BE2C (cell line): Measurements from ENCODE around the gene SERTAD4.

Experiments
- DNase-seq: peaks from one replicate; pipeline ENCODE4 v3.0.0-alpha.2; 2020
- H3K27me3 ChIP-seq: fragments of 250-450 bp; sonication (Bioruptor Pico); 2 replicates; pipeline ENCODE4 v1.5.1; 2020; ENCODE audit warnings: mild to moderate bottlenecking
- H3K36me3 ChIP-seq: fragments of 250-450 bp; sonication (Bioruptor Pico); 2 replicates; pipeline ENCODE4 v1.5.1; 2020; ENCODE audit warnings: mild to moderate bottlenecking
- H3K4me1 ChIP-seq: fragments of 250-450 bp; sonication (Bioruptor Pico); 2 replicates; pipeline ENCODE4 v1.5.1; 2020
- H3K4me3 ChIP-seq: 2 replicates; pipeline ENCODE4 v1.5.1; 2011; ENCODE audit warnings: low read depth, low read length
- H3K9me3 ChIP-seq: fragments of 250-450 bp; sonication (Bioruptor Pico); 2 replicates; pipeline ENCODE4 v1.5.1; 2020
- CTCF ChIP-seq: IDR thresholded peaks from 2 replicates; pipeline ENCODE4 v1.5.1; 2012; ENCODE audit warnings: mild to moderate bottlenecking, low read depth, low read length

Gene SERTAD4

GRCh38 chr1:210217482-210217881 is 15.1 kb upstream of the SERTAD4 start:
- TF ChIP-seq CTCF, result no peak
- H3K9me3 ChIP-seq, result no peaks in the 10 kb centered on the region
- no peak for DNase-seq
- H3K36me3 ChIP-seq, result no peaks in the 10 kb centered on the region
- H3K4me1 ChIP-seq, result no peaks in the 10 kb centered on the region
- H3K4me3 ChIP-seq, result no peak overlapping the region
- no peaks in the 10 kb centered on the region for H3K27me3 ChIP-seq

- no peaks in the 10 kb centered on the region for H3K9me3 ChIP-seq
- no peak overlapping the region for H3K4me3 ChIP-seq
- no peaks in the 10 kb centered on the region for H3K4me1 ChIP-seq
- no peak for DNase-seq
- no peak for TF ChIP-seq CTCF
- H3K36me3 ChIP-seq, result no peaks in the 10 kb centered on the region
- no peaks in the 10 kb centered on the region for H3K27me3 ChIP-seq
Measured at GRCh38 chr1:210218047-210218446, 14.5 kb upstream of the SERTAD4 start.

GRCh38 chr1:210222340-210223006 is 10.1 kb upstream of the SERTAD4 start:
- H3K4me3 ChIP-seq, result no peak overlapping the region
- H3K36me3 ChIP-seq, result no peaks in the 10 kb centered on the region
- H3K9me3 ChIP-seq, result no peaks in the 10 kb centered on the region
- H3K4me1 ChIP-seq, result no peaks in the 10 kb centered on the region
- no peak for DNase-seq
- TF ChIP-seq CTCF, result no peak
- no peaks in the 10 kb centered on the region for H3K27me3 ChIP-seq

DNA sequence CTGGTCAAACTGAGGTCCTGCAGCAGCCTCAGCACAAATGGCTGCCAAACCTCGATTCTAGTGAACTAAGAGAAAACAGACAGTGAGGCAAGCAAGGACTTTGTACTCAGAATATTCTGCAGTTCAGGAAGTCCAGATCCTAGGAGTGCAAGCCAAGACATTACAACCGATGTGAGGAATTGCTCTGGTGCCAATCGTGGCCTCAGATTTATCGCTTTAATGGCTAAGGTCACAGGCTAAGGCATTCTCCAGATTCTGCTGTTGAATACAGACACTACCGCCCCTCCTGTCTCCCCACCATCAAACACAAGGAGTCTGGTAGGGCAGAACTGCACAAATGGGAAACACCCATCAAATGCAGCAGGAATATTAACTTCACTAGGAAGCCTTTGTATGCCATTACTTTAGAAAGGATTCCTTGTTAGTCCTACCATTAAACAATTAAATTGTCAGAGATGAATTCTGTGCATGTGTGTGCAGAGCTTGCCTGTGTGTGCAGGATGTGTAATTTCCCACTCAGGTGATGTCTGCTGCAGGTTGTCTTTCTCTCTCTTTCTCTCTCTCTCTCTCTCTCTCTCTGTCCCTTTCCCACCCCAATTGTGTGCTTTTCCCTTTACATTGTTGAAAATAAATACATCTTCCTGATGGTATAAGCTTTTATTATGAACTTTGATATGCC is 9.2 kb upstream of the SERTAD4 start:
- Histone ChIP-seq H3K4me3 (no peak overlapping the region), H3K9me3 (no peaks in the 10 kb centered on the region), H3K4me1 (no peaks in the 10 kb centered on the region), H3K36me3 (no peaks in the 10 kb centered on the region), H3K27me3 (no peaks in the 10 kb centered on the region)
- DNase-seq, result no peak
- no peak for TF ChIP-seq CTCF

- Histone ChIP-seq H3K27me3 (no peaks in the 10 kb centered on the region), H3K4me3 (no peak overlapping the region), H3K4me1 (peaks cover 3% of the 10 kb centered on the region; the same call in 1 of the 2 replicates), H3K36me3 (no peaks in the 10 kb centered on the region), H3K9me3 (no peaks in the 10 kb centered on the region)
- TF ChIP-seq CTCF, result no peak
- no peak for DNase-seq
Measured at GRCh38 chr1:210228158-210228557, 4.4 kb upstream of the SERTAD4 start.

DNA sequence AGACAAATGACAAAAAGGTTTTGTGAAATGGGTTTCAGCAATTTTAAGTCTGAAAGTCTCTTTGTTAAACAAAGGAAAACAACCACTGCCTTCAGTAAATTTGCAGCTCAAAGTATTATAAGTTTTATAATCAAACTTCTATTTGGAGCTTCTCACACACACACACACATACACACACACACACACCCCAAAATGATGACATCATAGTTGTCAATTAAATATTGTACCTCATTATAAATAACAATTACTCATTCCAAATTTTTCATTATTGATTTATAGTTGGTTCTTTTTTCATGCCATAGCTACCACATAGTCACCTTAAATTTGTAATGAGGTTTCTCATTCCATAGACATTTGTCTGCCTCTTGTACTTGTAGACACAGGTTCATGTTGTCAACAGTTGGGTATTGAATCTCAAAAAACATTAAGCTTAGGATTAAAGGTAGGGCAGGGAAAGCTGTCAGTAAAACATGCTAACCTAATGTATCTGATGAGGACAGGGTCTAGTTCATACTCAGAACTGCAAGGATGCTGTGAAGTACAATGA is 2.4 kb upstream of the SERTAD4 start:
- no peak for TF ChIP-seq CTCF
- no peak for DNase-seq
- peaks cover 3% of the 10 kb centered on the region; the same call in 1 of the 2 replicates for H3K4me1 ChIP-seq
- no peaks in the 10 kb centered on the region for H3K9me3 ChIP-seq
- no peak overlapping the region for H3K4me3 ChIP-seq
- no peaks in the 10 kb centered on the region for H3K36me3 ChIP-seq
- no peaks in the 10 kb centered on the region for H3K27me3 ChIP-seq
